C4-2B (cell line): ENCODE results near the gene RPL32.

Experiments used
- H3K27ac ChIP-seq: fragments of 450-650 bp; 2 replicates; pipeline ENCODE4 v1.5.1; 2017
- ZFX ChIP-seq: fragments of 450-650 bp; IDR thresholded peaks from 2 replicates; pipeline ENCODE4 v1.6.1; 2017
- TF ChIP-seq, protein P1 (sequence below): fragments of 450-650 bp; conservative IDR thresholded peaks from 2 replicates; pipeline ENCODE4 v1.5.1; 2017; ENCODE audit warnings: mild to moderate bottlenecking

The RPL32 gene

DNA sequence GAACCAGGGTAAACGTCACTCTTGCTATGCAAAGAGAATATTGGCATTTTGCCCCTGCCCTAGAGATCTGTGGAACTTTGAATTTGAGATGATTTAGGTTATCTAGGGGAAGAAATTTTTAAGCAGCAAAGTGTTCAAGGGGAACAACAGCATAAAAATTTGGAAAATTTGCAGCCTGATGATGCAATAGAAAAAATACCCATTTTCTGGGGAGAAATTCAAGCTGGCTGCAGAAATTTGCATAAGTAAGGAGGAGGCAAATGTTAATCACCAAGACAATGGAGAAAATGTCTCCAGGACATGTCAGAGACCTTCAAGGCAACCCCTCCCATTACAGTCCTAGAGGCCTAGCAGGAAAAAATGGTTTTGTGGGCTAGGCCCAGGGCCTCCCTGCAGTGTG is 4.4 kb upstream of the RPL32 start:
- TF ChIP-seq, protein P1, sequence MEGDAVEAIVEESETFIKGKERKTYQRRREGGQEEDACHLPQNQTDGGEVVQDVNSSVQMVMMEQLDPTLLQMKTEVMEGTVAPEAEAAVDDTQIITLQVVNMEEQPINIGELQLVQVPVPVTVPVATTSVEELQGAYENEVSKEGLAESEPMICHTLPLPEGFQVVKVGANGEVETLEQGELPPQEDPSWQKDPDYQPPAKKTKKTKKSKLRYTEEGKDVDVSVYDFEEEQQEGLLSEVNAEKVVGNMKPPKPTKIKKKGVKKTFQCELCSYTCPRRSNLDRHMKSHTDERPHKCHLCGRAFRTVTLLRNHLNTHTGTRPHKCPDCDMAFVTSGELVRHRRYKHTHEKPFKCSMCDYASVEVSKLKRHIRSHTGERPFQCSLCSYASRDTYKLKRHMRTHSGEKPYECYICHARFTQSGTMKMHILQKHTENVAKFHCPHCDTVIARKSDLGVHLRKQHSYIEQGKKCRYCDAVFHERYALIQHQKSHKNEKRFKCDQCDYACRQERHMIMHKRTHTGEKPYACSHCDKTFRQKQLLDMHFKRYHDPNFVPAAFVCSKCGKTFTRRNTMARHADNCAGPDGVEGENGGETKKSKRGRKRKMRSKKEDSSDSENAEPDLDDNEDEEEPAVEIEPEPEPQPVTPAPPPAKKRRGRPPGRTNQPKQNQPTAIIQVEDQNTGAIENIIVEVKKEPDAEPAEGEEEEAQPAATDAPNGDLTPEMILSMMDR: no peak
- TF ChIP-seq ZFX: no peak
- no peak overlapping the region for H3K27ac ChIP-seq

DNA sequence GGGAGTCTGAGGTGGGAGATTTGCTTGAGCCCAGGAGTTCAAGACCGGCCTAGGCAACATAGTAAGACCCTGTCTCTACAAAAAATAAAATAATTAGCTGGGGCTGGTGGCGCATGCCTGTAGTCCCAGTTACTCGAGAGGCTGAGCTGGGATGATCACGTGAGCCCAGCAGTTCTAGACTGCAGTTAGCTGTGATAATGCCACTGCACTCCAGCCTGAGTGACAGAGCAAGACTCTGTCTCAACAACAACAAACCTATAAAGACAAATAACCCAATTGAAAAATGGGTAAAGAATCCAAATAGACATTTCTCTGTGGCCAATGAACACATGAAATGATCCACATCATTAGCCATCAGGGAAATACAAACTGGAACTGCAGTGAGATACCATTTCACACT is 1.1 kb upstream of the RPL32 start:
- TF ChIP-seq ZFX: no peak
- TF ChIP-seq, protein P1: no peak
- no peak overlapping the region for H3K27ac ChIP-seq

DNA sequence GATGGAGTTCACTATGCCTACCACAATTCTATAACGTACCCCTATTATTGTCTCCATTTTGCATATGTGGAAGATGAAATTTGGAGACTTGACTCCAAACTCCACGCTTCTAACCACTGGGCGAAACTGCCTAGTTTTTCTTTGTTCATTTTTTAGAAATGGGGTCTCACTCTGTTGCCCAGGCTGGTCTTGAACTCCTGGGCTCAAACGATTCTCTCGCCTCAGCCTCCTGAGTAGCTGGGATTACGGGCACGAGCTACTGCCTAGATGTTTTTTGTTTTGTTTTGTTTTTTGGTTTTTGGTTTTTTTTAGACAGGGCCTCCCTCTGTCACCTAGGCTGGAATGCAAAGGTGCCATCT is 584 bp upstream of the RPL32 start:
- TF ChIP-seq ZFX: no peak
- TF ChIP-seq, protein P1: peak; percentile 67
- peak overlapping the region; percentile 100; the same call in 1 of the 2 replicates for H3K27ac ChIP-seq

DNA sequence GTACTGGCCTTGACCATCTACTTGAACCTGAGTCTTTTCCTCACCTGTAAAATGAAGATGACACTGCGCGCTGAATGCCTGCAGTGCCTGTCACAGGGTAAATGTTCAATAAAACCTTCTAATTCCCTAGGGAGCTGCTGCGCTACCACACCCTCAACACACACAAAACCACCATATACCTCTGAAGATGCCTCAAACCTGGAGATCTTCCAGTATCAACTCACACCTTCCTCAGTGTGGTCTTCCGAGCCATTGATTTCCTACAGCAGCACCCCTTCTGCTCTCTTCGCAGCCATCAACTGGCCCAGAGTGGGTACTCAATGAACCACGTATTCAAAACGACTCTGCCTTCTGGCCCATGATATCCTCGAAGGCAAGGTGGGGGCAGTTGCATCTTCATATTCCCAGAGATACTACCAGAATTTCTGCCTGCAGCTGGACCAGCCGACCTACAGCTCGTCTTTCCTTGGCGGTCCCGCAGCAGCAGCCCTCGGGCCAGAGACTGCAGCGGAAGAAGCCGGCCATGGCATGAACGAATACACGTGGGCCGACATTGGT is 695 bp downstream of the RPL32 start:
- peak overlapping the region; percentile 100 for H3K27ac ChIP-seq
- TF ChIP-seq, protein P1: no peak
- no peak for TF ChIP-seq ZFX

DNA sequence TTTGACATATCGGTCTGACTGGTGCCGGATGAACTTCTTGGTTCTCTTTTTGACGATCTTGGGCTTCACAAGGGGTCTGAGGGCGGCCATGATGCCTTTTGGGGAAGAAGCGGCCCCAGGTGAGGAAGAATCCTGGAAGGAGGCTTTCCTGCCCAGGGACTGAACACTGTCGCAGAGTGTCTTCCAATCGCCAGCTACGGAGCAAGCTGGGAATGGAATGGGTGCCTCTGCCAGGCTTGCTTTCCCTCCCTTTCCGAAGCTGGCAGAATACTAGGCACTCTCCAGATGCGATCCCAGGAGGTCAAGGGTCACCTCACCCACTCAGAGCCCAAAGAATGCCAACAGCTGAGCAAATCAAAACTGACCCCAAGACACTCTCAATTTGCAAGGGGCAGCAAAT is 1.2 kb downstream of the RPL32 start:
- peak overlapping the region; percentile 100 for H3K27ac ChIP-seq

DNA sequence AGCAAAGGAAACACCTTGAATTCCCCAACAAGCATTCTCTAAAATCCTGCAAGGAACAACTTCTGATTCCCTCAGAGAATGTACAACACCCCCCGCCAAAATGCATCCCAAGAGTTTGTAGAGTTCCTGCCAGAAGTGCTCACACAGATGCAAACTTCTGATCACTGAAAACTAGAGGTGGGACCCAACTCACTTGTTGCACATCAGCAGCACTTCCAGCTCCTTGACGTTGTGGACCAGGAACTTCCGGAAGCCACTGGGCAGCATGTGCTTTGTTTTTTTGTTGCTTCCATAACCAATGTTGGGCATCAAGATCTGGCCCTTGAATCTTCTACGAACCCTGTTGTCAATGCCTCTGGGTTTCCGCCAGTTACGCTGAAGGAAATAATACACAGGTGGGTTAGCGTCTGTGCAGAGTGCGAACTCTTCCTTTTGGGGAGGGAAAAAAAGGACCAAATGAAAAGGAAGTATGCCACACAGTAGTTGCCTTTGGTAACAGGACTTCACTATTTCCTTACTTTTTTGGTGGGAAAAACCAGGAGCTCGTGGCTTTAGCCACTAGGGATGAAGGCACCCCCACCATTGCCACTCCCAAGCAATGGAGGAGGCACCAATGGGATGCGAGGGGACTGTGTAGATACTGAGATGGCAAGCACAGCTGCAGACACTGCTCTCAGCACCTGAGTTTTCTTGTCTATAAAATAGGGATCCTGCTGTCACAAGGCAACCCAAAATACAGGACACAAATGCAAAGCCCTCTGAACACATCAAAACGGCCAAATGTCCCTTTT is 2.0 kb downstream of the RPL32 start:
- peak overlapping the region; percentile 100 for H3K27ac ChIP-seq
- no peak for TF ChIP-seq ZFX
- TF ChIP-seq, protein P1: no peak

DNA sequence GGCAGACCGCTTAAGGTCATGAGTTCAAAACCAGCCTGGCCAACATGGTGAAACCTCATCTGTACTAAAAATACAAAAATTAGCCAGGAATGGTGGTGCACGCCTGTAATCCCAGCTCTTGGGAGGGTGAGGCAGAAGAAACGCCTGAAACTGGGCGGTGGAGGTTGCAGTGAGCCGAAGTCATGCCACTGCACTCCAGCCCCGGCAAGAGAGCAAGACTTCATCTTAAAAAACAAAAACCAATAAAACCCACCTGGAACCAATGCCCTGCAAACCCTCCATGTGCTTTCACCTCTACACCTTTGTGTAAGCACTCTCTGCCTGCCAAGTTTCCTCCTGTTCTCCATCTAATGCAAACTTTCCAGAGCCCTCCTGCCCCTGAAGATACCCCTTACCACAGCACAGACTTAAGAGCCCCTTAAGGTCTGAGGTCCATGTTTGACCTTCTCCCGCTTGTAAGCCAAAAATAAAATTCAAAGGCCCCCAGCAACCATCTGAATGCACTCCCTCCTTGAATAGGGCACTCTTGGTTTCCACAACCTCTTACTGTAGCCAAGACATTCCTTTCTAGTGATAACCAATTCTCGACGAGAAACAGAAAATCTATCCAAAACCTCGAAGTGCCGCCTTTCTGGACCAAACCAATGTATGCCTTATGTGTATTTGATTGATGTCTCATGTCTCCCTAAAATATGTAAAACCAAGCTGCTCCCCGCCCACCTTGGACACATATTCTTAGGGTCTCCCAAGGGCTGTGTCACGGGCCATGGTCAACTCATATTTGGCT is 3.0 kb downstream of the RPL32 start:
- peak overlapping the region; percentile 100 for H3K27ac ChIP-seq
- TF ChIP-seq, protein P1: no peak
- TF ChIP-seq ZFX: no peak
